Liver (tissue), 9 donors: ENCODE results near the gene CFAP65. TPM values are rescaled to one million over a fixed set of nuclear protein-coding genes. Genes with fewer than 3 reads are reported as not detected.

Experiments used
- DNase-seq: peaks from one replicate; pipeline ENCODE4 v3.0.0-alpha.2; 2017; ENCODE audit warnings: low spot score
- H3K27ac ChIP-seq, 2 donors: one replicate each; pipeline ENCODE4 v1.7.0; 2013; ENCODE audit warnings: inconsistent platforms in 2 of 2, low read length in 2 of 2, control low read depth in 1 of 2, low read depth in 1 of 2, mild to moderate bottlenecking in 1 of 2
- H3K27me3 ChIP-seq, 4 donors: one replicate each; pipeline versions ENCODE4 v1.6.1 to v1.7.0; 2013; ENCODE audit warnings: low read length in 3 of 4, inconsistent platforms in 1 of 4, mild to moderate bottlenecking in 1 of 4, moderate library complexity in 1 of 4; ENCODE audit not compliant: control insufficient read depth in 4 of 4, insufficient read depth in 4 of 4
- H3K36me3 ChIP-seq, 4 donors: one replicate each; pipeline versions ENCODE4 v1.6.1 to v1.7.0; 2013; ENCODE audit warnings: low read length in 3 of 4, mild to moderate bottlenecking in 3 of 4, low read depth in 1 of 4, moderate library complexity in 1 of 4; ENCODE audit not compliant: control insufficient read depth in 4 of 4, insufficient read depth in 3 of 4
- H3K4me1 ChIP-seq, 4 donors: one replicate each; pipeline versions ENCODE4 v1.6.1 to v1.7.0; 2013; ENCODE audit warnings: low read length in 3 of 4, mild to moderate bottlenecking in 3 of 4, moderate library complexity in 1 of 4; ENCODE audit not compliant: control insufficient read depth in 4 of 4, insufficient read depth in 4 of 4
- H3K4me3 ChIP-seq, 3 donors: one replicate each; pipeline versions ENCODE4 v1.6.1 to v1.7.0; 2013; ENCODE audit warnings: low read length in 3 of 3, control low read depth in 1 of 3, low read depth in 1 of 3, mild to moderate bottlenecking in 1 of 3
- H3K9ac ChIP-seq, 2 donors: one replicate each; pipeline ENCODE4 v1.7.0; 2013; ENCODE audit warnings: low read length in 2 of 2, mild to moderate bottlenecking in 2 of 2, moderate library complexity in 2 of 2, control low read depth in 1 of 2, low read depth in 1 of 2
- H3K9me3 ChIP-seq, 4 donors: one replicate each; pipeline versions ENCODE4 v1.6.1 to v1.7.0; 2013; ENCODE audit warnings: low read length in 3 of 4; ENCODE audit not compliant: control insufficient read depth in 4 of 4
- ATF3 ChIP-seq: IDR thresholded peaks from 2 replicates; pipeline ENCODE4 v1.6.1; 2016; ENCODE audit warnings: antibody characterized with exemption
- FOXA1 ChIP-seq: IDR thresholded peaks from 2 replicates; pipeline ENCODE4 v1.6.1; 2016; ENCODE audit warnings: antibody characterized with exemption
- FOXA2 ChIP-seq: IDR thresholded peaks from 2 replicates; pipeline ENCODE4 v1.6.1; 2016; ENCODE audit warnings: antibody characterized with exemption
- GABPA ChIP-seq, 2 donors: IDR thresholded peaks in 1 of 2; conservative IDR thresholded peaks in 1 of 2; 2 replicates each; pipeline ENCODE4 v1.6.1; 2016; ENCODE audit warnings: antibody characterized with exemption in 2 of 2, mild to moderate bottlenecking in 1 of 2, moderate library complexity in 1 of 2
- HNF4A ChIP-seq, 2 donors: conservative IDR thresholded peaks; 2 replicates each; pipeline ENCODE4 v1.6.1; 2016; ENCODE audit warnings: antibody characterized with exemption in 2 of 2, mild to moderate bottlenecking in 2 of 2
- HNF4G ChIP-seq: IDR thresholded peaks from 2 replicates; pipeline ENCODE4 v1.6.1; 2016; ENCODE audit warnings: antibody characterized with exemption
- NR2F2 ChIP-seq: IDR thresholded peaks from 2 replicates; pipeline ENCODE4 v1.6.1; 2016; ENCODE audit warnings: antibody characterized with exemption
- RAD21 ChIP-seq, 2 donors: IDR thresholded peaks; 2 replicates each; pipeline ENCODE4 v1.6.1; 2016; ENCODE audit warnings: antibody characterized with exemption in 2 of 2, mild to moderate bottlenecking in 2 of 2
- REST ChIP-seq: IDR thresholded peaks from 2 replicates; pipeline ENCODE4 v1.6.1; 2016; ENCODE audit warnings: antibody characterized with exemption, mild to moderate bottlenecking
- RXRA ChIP-seq, 2 donors: IDR thresholded peaks; 2 replicates each; pipeline ENCODE4 v1.6.1; 2017 to 2018; ENCODE audit warnings: antibody characterized with exemption in 2 of 2, mild to moderate bottlenecking in 1 of 2
- SP1 ChIP-seq: IDR thresholded peaks from 2 replicates; pipeline ENCODE4 v1.6.1; 2018; ENCODE audit warnings: antibody characterized with exemption, mild to moderate bottlenecking
- TAF1 ChIP-seq: conservative IDR thresholded peaks from 2 replicates; pipeline ENCODE4 v1.6.1; 2016; ENCODE audit warnings: antibody characterized with exemption, mild to moderate bottlenecking
- YY1 ChIP-seq: IDR thresholded peaks from 2 replicates; pipeline ENCODE4 v1.6.1; 2016; ENCODE audit warnings: antibody characterized with exemption, mild to moderate bottlenecking
- WGBS: extraction: QIAGEN DNeasy Blood & Tissue Kit; methylation state at CpG from one replicate; pipeline ENCODE4 v1.1.7; 2013; 5-methylcytosine and 5-hydroxymethylcytosine counted together
- polyA plus RNA-seq, 2 donors: library from polyadenylated mRNA; stranded (reverse) in 1 of 2; unstranded in 1 of 2; fragments of 200-250 nt in 1 of 2; fragments of >200 nt in 1 of 2; fragmentation: Nextera tagmentation in 1 of 2; extraction: Ambion mirVana in 1 of 2; gene quantifications; one replicate each; pipeline versions ENCODE4 v1.2.1 to v1.2.3, GENCODE V29; 2013 to 2015
- total RNA-seq, 2 donors: library from RNA; depleted of rRNA; stranded (reverse); fragments of >200 nt; gene quantifications; one replicate each; pipeline ENCODE4 v1.2.3, GENCODE V29; 2014
- TF ChIP-seq, protein P1 (sequence below): IDR thresholded peaks from 2 replicates; pipeline ENCODE4 v1.6.1; 2016; ENCODE audit warnings: antibody characterized with exemption
- TF ChIP-seq, protein P2 (sequence below): IDR thresholded peaks from 2 replicates; pipeline ENCODE4 v1.6.1; 2016; ENCODE audit warnings: antibody characterized with exemption
- donor health status: healthy.
- donor health status: healthy.
- donor health status: healthy.
- donor health status: healthy.
- donor health status: healthy.

Gene CFAP65
- total and polyA plus RNA-seq, 4 donors: not detected

DNA sequence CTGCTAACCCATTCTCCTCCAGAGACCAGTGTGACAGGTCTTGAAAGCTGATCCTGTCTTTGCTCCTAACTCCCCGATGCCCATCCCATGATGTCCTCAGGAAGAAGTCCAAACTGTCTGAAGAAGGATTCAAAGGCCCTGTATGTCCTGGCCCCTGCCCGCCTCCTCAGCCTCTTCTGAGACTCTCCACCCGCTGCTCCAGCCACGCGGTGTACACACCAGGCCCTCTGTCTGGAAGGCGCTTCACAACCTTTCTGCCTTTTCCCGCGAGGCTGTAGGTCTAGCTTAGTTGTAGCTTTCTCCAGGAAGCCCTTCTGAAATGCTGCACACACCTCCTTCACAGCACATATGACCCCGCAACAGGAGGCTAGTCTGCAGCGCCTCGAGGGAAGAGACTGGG, 24.6 kb downstream of the CFAP65 start:
- no peaks in the 10 kb centered on the region for H3K4me1 ChIP-seq
- no peaks in the 10 kb centered on the region for H3K27me3 ChIP-seq
- H3K36me3 ChIP-seq: no peaks in the 10 kb centered on the region
- WGBS: 94% methylated on average over 11 of the region's 11 CpGs
- no peak overlapping the region for H3K9ac ChIP-seq
- no peak overlapping the region for H3K27ac ChIP-seq
- no peak for DNase-seq
- H3K4me3 ChIP-seq: no peak overlapping the region
- TF ChIP-seq FOXA1 (no peak), TAF1 (no peak), NR2F2 (no peak), RXRA (IDR thresholded peaks at IDR 0.05) (no peak), HNF4A (conservative IDR thresholded peaks at IDR 0.05) (no peak), SP1 (no peak), HNF4G (no peak), GABPA (IDR thresholded peaks at IDR 0.05 in 1 of 2, conservative IDR thresholded peaks at IDR 0.05 in 1 of 2) (no peak), YY1 (no peak), REST (no peak), RAD21 (IDR thresholded peaks at IDR 0.05) (no peak), ATF3 (no peak), FOXA2 (no peak)
- TF ChIP-seq, protein P1, sequence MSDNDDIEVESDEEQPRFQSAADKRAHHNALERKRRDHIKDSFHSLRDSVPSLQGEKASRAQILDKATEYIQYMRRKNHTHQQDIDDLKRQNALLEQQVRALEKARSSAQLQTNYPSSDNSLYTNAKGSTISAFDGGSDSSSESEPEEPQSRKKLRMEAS: no peak
- no peaks in the 10 kb centered on the region for H3K9me3 ChIP-seq

- Histone ChIP-seq H3K36me3 (no peaks in the 10 kb centered on the region), H3K27me3 (no peaks in the 10 kb centered on the region), H3K4me1 (no peaks in the 10 kb centered on the region), H3K27ac (no peak overlapping the region), H3K9ac (no peak overlapping the region), H3K9me3 (no peaks in the 10 kb centered on the region), H3K4me3 (no peak overlapping the region)
- no peak for DNase-seq
- 90% methylated on average over 5 of the region's 5 CpGs for WGBS
- no peak for TF ChIP-seq HNF4G
- TF ChIP-seq, protein P2, sequence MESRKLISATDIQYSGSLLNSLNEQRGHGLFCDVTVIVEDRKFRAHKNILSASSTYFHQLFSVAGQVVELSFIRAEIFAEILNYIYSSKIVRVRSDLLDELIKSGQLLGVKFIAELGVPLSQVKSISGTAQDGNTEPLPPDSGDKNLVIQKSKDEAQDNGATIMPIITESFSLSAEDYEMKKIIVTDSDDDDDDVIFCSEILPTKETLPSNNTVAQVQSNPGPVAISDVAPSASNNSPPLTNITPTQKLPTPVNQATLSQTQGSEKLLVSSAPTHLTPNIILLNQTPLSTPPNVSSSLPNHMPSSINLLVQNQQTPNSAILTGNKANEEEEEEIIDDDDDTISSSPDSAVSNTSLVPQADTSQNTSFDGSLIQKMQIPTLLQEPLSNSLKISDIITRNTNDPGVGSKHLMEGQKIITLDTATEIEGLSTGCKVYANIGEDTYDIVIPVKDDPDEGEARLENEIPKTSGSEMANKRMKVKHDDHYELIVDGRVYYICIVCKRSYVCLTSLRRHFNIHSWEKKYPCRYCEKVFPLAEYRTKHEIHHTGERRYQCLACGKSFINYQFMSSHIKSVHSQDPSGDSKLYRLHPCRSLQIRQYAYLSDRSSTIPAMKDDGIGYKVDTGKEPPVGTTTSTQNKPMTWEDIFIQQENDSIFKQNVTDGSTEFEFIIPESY: no peak
- no peak for TF ChIP-seq YY1
- TF ChIP-seq, protein P1: no peak
- TF ChIP-seq NR2F2: no peak
- TF ChIP-seq GABPA (IDR thresholded peaks at IDR 0.05 in 1 of 2, conservative IDR thresholded peaks at IDR 0.05 in 1 of 2): no peak
- no peak for TF ChIP-seq FOXA2
- no peak for TF ChIP-seq SP1
- TF ChIP-seq HNF4A (conservative IDR thresholded peaks at IDR 0.05): no peak
- TF ChIP-seq RAD21 (IDR thresholded peaks at IDR 0.05): no peak
- TF ChIP-seq ATF3: no peak
- no peak for TF ChIP-seq FOXA1
Measured at GRCh38 chr2:219010873-219011272, 30.4 kb downstream of the CFAP65 start.
